Measurements from ENCODE around the gene CFAP206. TPM values are rescaled to one million over a fixed set of nuclear protein-coding genes. Genes with fewer than 3 reads are reported as not detected.

Gene CFAP206, protein sequence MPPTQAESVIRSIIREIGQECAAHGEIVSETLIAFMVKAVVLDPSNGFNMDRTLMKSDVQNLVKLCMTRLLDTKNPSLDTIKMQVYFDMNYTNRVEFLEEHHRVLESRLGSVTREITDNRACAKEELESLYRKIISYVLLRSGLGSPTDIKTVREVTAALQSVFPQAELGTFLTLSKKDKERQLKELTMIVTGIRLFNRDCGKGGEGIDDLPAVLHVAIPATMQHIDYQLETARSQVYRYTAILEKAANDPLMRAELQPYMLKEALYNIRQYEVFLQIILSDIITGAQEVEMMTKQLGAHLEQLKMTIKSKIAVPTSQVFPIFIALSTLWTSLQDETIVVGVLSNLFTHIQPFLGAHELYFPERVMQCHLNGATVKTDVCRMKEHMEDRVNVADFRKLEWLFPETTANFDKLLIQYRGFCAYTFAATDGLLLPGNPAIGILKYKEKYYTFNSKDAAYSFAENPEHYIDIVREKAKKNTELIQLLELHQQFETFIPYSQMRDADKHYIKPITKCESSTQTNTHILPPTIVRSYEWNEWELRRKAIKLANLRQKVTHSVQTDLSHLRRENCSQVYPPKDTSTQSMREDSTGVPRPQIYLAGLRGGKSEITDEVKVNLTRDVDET
- polyA plus RNA-seq (ENCODE audit: low read depth in 6 of 6): not detected

DNA sequence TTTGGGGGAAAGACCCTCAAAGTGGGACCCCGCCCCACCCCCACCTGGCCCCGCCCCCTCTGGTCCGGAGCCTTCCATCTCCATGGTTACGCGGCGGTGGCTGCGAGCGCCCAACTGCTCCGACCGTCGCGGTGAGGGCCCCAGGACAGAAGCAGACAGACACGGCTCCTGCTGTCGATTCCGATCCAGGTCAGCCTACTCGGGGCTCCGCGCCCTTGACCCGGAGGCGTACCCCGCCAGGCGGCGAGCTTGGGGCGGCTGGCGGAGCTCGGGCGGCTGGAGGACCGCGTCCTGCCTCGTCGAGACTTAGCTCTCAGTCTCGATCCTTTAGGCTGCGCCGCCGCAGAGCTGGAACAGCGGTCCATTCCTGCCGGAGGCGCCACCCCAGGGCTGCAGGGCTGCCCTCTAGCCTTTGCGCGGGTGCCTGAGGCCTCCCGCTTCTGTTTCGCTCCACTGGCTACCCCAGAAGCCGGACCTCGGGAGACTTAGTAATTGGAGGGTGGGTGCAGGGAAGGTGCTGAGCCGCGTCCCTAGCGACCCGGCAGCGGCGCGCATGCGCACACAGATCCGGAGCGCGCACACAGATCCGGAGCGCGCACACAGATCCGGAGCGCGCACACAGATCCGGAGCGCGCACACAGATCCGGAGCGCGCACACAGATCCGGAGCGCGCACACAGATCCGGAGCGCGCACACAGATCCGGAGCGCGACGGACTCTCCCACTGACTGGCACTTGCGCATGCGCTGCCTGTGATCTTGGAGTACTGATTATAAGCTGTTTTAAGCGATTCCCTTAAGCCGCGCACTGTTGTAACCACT is at the start of gene CFAP206:
CFAP206 (plus strand) TSS at position 72 of the 820 bp plus-strand sequence. CDS start 1,868 bp downstream, outside the sequence.
- H3K9me3 Mint-ChIP-seq: no peaks in the 10 kb centered on the region
- ATAC-seq (ENCODE audit: low read depth in 2 of 2) (peak; percentile 78), DNase-seq (peak; percentile 78)
- peak within 1 kb of the TSS; percentile 81 to 95 (median 92) for H3K4me3 Mint-ChIP-seq
- peak within 1 kb of the TSS; percentile 76 to 92 (median 84) for H3K27ac Mint-ChIP-seq
- peaks cover 0 to 10% (median 4%) of the 10 kb centered on the region in 3 donors for H3K4me1 Mint-ChIP-seq
- H3K27me3 Mint-ChIP-seq: peaks cover 7 to 28% (median 19%) of the 10 kb centered on the region in 3 donors
- peaks cover 0 to 5% of the 10 kb centered on the region in 2 donors for H3K36me3 Mint-ChIP-seq

DNA sequence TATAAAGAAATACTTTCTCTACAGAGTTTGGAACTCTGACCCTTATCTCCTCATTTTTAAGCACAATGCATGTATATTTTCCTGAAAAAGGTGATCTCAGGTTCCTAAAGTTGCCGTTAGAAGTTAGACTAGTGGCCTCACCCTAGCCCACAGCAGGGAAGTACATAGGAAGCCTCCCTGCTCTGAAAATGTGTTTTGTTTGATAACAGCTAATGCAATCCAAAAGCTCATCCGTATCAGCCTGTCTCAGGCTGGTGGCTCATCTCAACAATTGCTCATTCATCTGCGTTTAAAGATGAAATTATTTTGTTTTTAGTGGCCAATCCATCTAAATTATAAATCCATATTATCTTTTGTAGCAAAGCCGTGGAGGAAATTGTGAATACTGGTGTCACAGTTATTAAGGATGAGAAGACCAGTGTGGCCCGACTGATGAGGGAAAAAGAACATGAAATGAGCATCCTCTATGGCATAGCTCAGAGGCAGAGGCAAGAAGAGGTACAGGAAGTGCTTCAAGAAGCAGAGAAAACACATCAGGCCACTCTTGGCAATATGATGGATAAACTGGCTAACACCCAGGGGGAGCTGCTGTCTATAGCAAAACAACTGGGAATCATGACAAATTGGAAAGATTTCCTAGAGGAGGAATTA is 43.0 kb upstream of the CFAP206 start:
- Mint-ChIP-seq H3K36me3 (peaks cover 14 to 33% of the 10 kb centered on the region in 2 donors), H3K27ac (no peak overlapping the region), H3K9me3 (peaks cover 8 to 37% (median 15%) of the 10 kb centered on the region in 7 donors), H3K4me1 (no peaks in the 10 kb centered on the region), H3K4me3 (no peak overlapping the region), H3K27me3 (no peaks in the 10 kb centered on the region)
- DNase-seq (no peak), ATAC-seq (ENCODE audit: low read depth in 2 of 2) (no peak)

DNA sequence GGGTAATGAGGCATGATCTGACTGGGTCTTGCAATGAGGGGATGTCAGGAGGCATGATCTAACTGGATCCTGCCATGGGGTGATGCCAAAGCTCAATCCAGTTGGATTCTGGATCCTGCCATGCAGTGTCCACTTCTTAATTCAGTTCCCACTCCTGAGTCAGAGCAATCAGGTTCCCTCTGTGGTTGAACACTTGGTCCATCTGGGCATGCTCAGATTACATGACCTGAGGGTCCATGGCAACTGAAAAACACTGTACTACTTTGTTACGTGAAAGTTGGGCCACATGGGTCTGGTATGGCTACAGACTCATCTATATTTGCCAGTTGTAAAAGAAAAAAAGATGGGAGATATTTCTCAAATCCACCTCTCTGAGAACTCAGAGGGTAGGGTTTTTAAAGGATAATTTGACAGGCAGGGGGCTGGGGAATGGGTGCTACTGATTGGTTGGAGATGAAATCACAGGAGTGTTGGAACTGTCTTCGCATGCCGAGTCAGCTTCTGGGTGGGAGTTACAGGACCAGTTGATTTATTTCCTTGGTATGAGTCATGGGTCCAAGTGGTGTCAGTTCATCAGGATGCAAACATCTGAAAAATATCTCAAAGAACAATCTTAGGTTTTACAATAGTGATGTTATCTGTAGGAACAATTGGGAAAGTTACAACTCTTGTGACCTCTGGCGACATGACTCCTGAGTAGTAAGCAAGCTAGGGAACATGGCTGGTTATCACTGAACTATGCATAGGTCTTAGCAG is 41.5 kb upstream of the CFAP206 start:
- peak overlapping the region in 1 of 8 donors; percentile 56 for H3K4me3 Mint-ChIP-seq
- ATAC-seq (ENCODE audit: low read depth in 2 of 2) (no peak), DNase-seq (no peak)
- H3K27ac Mint-ChIP-seq: peak overlapping the region in 1 of 6 donors; percentile 22
- no peaks in the 10 kb centered on the region for H3K4me1 Mint-ChIP-seq
- peaks cover 19 to 37% of the 10 kb centered on the region in 2 donors for H3K36me3 Mint-ChIP-seq
- no peaks in the 10 kb centered on the region for H3K27me3 Mint-ChIP-seq
- H3K9me3 Mint-ChIP-seq: peaks cover 11 to 40% (median 16%) of the 10 kb centered on the region in 7 donors

DNA sequence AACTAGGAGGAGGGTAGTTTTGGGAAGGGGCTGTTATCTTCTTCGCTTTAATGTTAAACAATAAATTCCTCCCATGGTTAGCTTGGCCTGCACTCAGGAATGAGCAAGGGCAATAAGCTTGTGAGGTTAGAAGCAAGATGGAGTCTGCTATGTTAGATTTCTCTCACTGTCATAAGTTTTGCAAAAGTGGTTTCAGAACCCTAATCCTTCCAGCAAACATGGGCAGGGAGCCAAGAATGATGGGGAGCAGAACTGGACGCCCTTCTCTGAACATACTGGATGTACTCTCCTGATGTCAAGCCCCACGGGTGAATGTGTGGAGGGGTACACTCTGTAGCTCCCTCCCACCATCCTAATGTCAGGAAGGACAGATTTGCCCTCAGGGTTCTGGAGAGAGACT is 40.9 kb upstream of the CFAP206 start:
- Mint-ChIP-seq H3K27ac (no peak overlapping the region), H3K4me3 (no peak overlapping the region), H3K9me3 (peaks cover 11 to 40% (median 16%) of the 10 kb centered on the region in 7 donors), H3K36me3 (peaks cover 19 to 37% of the 10 kb centered on the region in 2 donors), H3K4me1 (no peaks in the 10 kb centered on the region), H3K27me3 (no peaks in the 10 kb centered on the region)
- DNase-seq (no peak), ATAC-seq (ENCODE audit: low read depth in 2 of 2) (no peak)

DNA sequence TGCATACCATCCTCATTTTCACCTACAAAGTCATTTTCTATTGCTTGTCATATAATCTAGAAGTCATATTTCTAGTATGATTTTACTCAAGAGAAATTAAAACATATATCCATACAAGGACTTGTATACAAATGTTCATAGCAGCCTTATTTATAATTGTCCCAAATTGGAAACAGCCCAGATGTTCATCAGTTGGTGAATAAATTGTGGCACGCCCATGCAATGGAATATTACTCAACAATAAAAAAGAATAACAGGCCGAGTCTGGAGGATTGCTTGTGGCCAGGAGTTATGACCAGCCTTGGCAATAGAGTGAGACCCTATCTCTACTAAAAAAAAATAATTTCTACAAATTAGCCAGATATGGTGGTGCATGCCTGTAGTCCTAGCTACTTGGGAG is 34.4 kb upstream of the CFAP206 start:
- peaks cover 0 to 3% (median 1%) of the 10 kb centered on the region in 3 donors for H3K4me1 Mint-ChIP-seq

DNA sequence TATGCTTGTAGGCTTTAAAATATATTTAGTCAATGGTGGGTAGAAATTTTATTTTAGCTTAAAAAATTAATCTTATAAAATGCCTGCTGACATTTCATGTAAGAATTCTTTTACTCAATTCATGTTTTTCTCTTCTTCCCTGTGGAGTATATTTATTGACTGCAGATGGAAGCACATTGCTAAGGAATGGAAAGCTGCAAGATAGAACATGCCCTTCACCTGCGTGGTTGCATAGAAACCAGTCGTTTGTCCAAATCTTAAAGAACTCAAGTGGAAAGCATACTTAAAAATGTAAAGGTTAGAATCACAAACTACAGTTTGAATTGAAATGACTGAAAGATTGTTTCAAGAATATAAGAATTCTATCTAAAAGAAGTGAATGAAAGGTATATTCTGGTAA is 32.5 kb upstream of the CFAP206 start:
- ATAC-seq (ENCODE audit: low read depth in 2 of 2): no peak
- DNase-seq: no peak
- Mint-ChIP-seq H3K4me1 (peaks cover 11 to 12% (median 12%) of the 10 kb centered on the region in 3 donors), H3K4me3 (no peak overlapping the region), H3K36me3 (no peaks in the 10 kb centered on the region), H3K27me3 (no peaks in the 10 kb centered on the region), H3K9me3 (peaks cover 0 to 2% (median 0%) of the 10 kb centered on the region in 7 donors), H3K27ac (no peak overlapping the region)

More for the DNA sequence above, 34.4 kb upstream of the CFAP206 start:
- H3K4me3 Mint-ChIP-seq: no peak overlapping the region
- peaks cover 4 to 16% (median 8%) of the 10 kb centered on the region in 7 donors for H3K9me3 Mint-ChIP-seq
- ATAC-seq (ENCODE audit: low read depth in 2 of 2) (no peak), DNase-seq (no peak)
- H3K27ac Mint-ChIP-seq: no peak overlapping the region
- peaks cover 6 to 8% of the 10 kb centered on the region in 2 donors for H3K36me3 Mint-ChIP-seq
- no peaks in the 10 kb centered on the region for H3K27me3 Mint-ChIP-seq

DNA sequence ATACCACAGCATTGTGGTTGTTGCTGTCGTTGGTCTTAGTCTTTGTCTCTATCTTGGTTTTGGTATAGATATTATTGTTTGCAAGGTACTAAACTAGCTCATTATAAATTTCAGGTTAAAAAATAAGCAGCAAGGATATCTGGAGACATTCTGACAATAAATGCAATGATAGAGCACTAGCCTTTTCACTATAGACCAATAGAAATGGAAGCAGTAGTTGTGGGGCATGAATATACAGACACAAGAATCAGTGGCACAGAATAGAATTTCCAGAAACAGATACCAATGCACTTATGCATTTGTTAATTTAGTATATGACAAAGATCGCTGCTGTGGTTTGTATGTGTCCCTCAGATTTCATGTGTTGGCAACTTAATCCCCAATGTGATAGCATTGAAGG is 31.1 kb upstream of the CFAP206 start:
- no peaks in the 10 kb centered on the region for H3K27me3 Mint-ChIP-seq
- H3K4me1 Mint-ChIP-seq: peaks cover 11 to 12% (median 12%) of the 10 kb centered on the region in 3 donors
- no peaks in the 10 kb centered on the region for H3K36me3 Mint-ChIP-seq

DNA sequence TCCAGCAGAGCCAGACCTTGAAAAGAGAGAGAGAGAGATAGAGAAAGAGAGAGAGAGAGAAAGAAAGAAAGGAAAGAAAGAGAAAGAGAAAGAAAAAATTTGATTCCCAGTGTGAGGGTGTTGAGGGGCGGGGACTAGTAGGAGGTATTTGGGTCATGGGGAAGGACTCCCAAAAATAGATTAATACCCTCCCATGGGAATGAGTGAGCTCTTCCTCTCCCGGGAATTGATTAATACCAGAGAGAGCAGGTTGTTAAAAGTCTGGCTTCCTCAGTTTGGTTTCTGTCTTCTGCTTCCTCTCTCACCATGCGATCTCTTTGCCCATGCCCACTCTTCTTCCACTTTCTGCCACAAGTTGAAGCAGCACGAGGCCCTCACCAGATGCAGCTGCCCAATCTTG is 28.8 kb upstream of the CFAP206 start:
- no peaks in the 10 kb centered on the region for H3K9me3 Mint-ChIP-seq
- peaks cover 11 to 12% (median 12%) of the 10 kb centered on the region in 3 donors for H3K4me1 Mint-ChIP-seq
- no peaks in the 10 kb centered on the region for H3K27me3 Mint-ChIP-seq
- ATAC-seq (ENCODE audit: low read depth in 2 of 2) (peak; percentile 50 to 58), DNase-seq (peak; percentile 6)
- H3K4me3 Mint-ChIP-seq: peak overlapping the region in 6 of 8 donors; percentile 5 to 84 (median 49)
- peak overlapping the region; percentile 14 to 82 (median 51) for H3K27ac Mint-ChIP-seq
- no peaks in the 10 kb centered on the region for H3K36me3 Mint-ChIP-seq

More for the DNA sequence above, 31.1 kb upstream of the CFAP206 start:
- DNase-seq: no peak
- no peak for ATAC-seq (ENCODE audit: low read depth in 2 of 2)
- peak overlapping the region in 1 of 6 donors; percentile 40 for H3K27ac Mint-ChIP-seq
- H3K4me3 Mint-ChIP-seq: no peak overlapping the region
- peaks cover 0 to 2% (median 0%) of the 10 kb centered on the region in 7 donors for H3K9me3 Mint-ChIP-seq

DNA sequence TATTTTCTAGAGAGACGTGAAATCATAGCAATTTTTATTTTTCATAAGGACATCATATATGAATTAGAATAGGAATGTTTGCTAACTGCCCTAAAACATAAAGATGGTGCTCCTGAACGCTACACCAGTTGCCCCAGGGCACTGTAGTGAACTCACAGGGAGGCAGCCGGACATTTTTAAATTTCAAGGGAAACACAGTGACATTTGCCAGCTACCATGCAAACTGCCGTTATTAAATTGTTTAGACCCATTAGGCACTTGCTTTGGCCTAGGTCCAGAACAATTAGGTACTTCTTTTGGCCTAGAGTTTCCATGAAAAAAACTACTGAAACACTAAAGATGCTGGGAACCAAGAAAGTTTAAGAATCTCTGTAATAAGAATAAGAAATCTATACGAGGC is 24.9 kb upstream of the CFAP206 start:
- H3K36me3 Mint-ChIP-seq: no peaks in the 10 kb centered on the region
- no peak overlapping the region for H3K4me3 Mint-ChIP-seq
- DNase-seq: no peak
- no peaks in the 10 kb centered on the region for H3K9me3 Mint-ChIP-seq
- no peak overlapping the region for H3K27ac Mint-ChIP-seq
- peaks cover 11 to 12% (median 12%) of the 10 kb centered on the region in 3 donors for H3K4me1 Mint-ChIP-seq
- no peaks in the 10 kb centered on the region for H3K27me3 Mint-ChIP-seq
- no peak for ATAC-seq (ENCODE audit: low read depth in 2 of 2)

DNA sequence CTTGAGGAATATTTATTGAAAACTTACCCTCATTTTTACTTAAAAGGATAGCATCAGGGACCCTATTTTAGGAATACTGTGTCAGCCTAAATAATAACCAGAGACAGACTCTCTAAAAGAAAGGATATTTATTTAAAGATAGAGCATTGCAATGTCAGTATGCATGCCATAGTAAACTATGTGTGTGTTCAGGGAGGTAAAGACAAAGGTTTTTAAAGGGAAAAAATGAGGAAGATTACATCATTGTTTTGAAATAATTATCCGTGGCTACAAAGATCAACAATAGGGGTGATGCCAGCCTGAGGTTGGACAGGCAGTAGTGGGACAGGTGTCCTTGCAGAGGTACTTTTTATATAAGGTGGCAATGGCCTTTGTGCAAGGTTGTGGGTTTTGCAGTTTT is 23.7 kb upstream of the CFAP206 start:
- no peaks in the 10 kb centered on the region for H3K36me3 Mint-ChIP-seq

DNA sequence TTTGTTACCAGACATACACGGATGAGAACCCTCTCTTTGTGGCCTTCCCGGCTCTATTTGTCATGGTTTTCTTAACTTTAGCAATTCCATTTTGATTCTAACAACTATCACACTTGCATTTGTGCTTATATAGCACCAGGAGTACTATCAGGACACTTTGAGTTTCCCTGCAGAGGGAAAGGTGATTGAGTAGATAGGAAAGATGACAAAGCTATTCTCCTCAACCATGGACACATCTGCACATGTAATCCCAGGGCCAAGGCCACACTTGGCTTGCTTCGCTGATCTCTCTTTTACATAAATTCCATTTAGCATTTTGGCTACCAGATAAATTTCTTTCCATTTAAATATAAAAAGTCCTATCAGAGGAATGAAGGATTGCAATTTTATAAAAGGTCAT is 23.3 kb upstream of the CFAP206 start:
- DNase-seq (no peak), ATAC-seq (ENCODE audit: low read depth in 2 of 2) (no peak)
- Mint-ChIP-seq H3K9me3 (no peaks in the 10 kb centered on the region), H3K4me1 (peaks cover 0 to 3% (median 0%) of the 10 kb centered on the region in 3 donors), H3K4me3 (no peak overlapping the region), H3K36me3 (no peaks in the 10 kb centered on the region), H3K27me3 (no peaks in the 10 kb centered on the region), H3K27ac (no peak overlapping the region)

More for the DNA sequence above, 23.7 kb upstream of the CFAP206 start:
- no peaks in the 10 kb centered on the region for H3K27me3 Mint-ChIP-seq
- no peaks in the 10 kb centered on the region for H3K9me3 Mint-ChIP-seq
- DNase-seq (no peak), ATAC-seq (ENCODE audit: low read depth in 2 of 2) (no peak)
- H3K27ac Mint-ChIP-seq: no peak overlapping the region
- peaks cover 2 to 6% (median 4%) of the 10 kb centered on the region in 3 donors for H3K4me1 Mint-ChIP-seq
- H3K4me3 Mint-ChIP-seq: no peak overlapping the region

DNA sequence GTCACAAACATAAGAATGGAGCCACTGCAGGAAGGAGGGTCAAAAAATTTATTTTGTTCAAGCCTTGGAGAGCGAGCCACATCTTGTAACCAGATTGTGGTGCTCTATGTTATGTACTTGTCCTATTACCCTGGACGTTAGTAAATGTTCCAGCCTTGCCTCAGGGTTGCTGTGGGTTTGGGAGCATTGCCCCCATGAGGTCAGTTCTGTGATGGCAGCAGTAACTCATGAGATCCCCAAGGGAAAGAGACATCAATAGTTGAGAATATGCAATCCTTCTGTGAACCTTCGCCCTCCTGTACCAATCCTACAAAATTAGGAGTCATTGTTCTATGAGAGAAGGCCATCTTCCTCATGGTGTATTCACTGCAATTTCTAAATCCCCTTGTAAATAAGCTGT is 16.4 kb upstream of the CFAP206 start:
- H3K27ac Mint-ChIP-seq: no peak overlapping the region
- no peaks in the 10 kb centered on the region for H3K27me3 Mint-ChIP-seq
- H3K36me3 Mint-ChIP-seq: no peaks in the 10 kb centered on the region
- no peaks in the 10 kb centered on the region for H3K4me1 Mint-ChIP-seq
- DNase-seq: no peak
- H3K4me3 Mint-ChIP-seq: no peak overlapping the region
- ATAC-seq (ENCODE audit: low read depth in 2 of 2): no peak
- H3K9me3 Mint-ChIP-seq: no peaks in the 10 kb centered on the region
